OCI-LY3 (cell line): Measurements from ENCODE around the gene GDNF.

Source experiments
- H2AFZ ChIP-seq: fragments of 200-600, 300-600 bp; shearing (Covaris generic); 2 replicates; pipeline ENCODE4 v1.6.0; 2014; ENCODE audit warnings: antibody characterized with exemption, low read depth, low read length
- H3K27ac ChIP-seq: fragments of 200-600, 300-600 bp; sonication (generic); 2 replicates; pipeline ENCODE4 v1.5.1; 2014; ENCODE audit warnings: mild to moderate bottlenecking, low read length, moderate library complexity, mixed read lengths
- H3K27me3 ChIP-seq: fragments of 200-600, 300-600 bp; sonication (generic); 2 replicates; pipeline ENCODE4 v1.6.1; 2014; ENCODE audit warnings: low read depth, low read length, mixed read lengths
- H3K36me3 ChIP-seq: fragments of 200-600, 300-600 bp; sonication (generic); replicated peaks from 2 replicates; pipeline ENCODE3; 2014; ENCODE audit warnings: low read depth, low read length, mixed read lengths
- H3K4me1 ChIP-seq: fragments of 300-600, 200-600 bp; sonication (generic); 2 replicates; pipeline ENCODE4 v1.6.1; 2014; ENCODE audit warnings: low read length, mixed read lengths
- H3K4me2 ChIP-seq: fragments of 200-600, 300-600 bp; sonication (generic); 2 replicates; pipeline ENCODE4 v1.6.1; 2014; ENCODE audit warnings: low read length, mixed read lengths
- H3K4me3 ChIP-seq: fragments of 300-600, 200-600 bp; sonication (generic); 2 replicates; pipeline ENCODE4 v1.5.1; 2014; ENCODE audit warnings: antibody characterized with exemption, mild to moderate bottlenecking, low read length, moderate library complexity
- H3K79me2 ChIP-seq: fragments of 300-600, 200-600 bp; shearing (Covaris generic); 2 replicates; pipeline ENCODE4 v1.6.1; 2014; ENCODE audit warnings: mild to moderate bottlenecking, low read length, mixed read lengths
- H3K9ac ChIP-seq: fragments of 300-600, 200-600 bp; shearing (Covaris generic); 2 replicates; pipeline ENCODE4 v1.6.0; 2014; ENCODE audit warnings: mild to moderate bottlenecking, low read length, moderate library complexity
- H3K9me3 ChIP-seq: fragments of 200-600, 300-600 bp; shearing (Covaris generic); 2 replicates; pipeline ENCODE4 v1.6.1; 2014; ENCODE audit warnings: low read length, mixed read lengths; ENCODE audit not compliant: insufficient read depth
- H4K20me1 ChIP-seq: fragments of 200-600, 300-600 bp; sonication (generic); 2 replicates; pipeline ENCODE4 v1.6.1; 2016; ENCODE audit warnings: low read length, mixed read lengths; ENCODE audit not compliant: insufficient read depth
- EZH2phosphoT487 ChIP-seq: fragments of 200-600 bp; shearing (Covaris generic); IDR thresholded peaks from 2 replicates; pipeline ENCODE4 v1.6.1; 2018; ENCODE audit warnings: antibody characterized with exemption, mixed run types, low read depth
- TF ChIP-seq, protein P1 (sequence below): fragments of 200-600, 300-600 bp; sonication (generic); IDR thresholded peaks from 2 replicates; pipeline ENCODE4 v1.5.1; 2014; ENCODE audit warnings: antibody characterized with exemption, low read length, low read depth

Gene GDNF

DNA sequence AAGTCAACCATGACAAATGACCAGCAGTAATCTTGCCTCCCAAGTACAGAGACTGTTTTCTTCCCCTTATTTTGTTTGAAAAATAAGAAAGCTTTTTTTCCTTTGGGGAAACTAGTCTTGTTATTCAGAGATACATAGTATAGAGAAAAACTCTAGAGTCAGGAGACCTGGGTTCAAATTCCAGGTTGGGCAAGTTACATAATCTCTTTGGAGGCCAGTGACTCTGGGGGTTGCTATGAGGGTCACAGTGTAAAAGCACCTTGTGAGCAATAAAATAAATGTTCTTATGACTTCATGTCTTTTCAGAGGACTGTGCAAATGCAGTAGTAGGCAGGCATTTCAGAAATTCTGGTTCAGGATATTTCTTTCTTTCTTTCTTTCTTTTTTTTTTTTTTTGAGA is 71.5 kb downstream of the GDNF start:
- H3K27me3 ChIP-seq: no peaks in the 10 kb centered on the region

DNA sequence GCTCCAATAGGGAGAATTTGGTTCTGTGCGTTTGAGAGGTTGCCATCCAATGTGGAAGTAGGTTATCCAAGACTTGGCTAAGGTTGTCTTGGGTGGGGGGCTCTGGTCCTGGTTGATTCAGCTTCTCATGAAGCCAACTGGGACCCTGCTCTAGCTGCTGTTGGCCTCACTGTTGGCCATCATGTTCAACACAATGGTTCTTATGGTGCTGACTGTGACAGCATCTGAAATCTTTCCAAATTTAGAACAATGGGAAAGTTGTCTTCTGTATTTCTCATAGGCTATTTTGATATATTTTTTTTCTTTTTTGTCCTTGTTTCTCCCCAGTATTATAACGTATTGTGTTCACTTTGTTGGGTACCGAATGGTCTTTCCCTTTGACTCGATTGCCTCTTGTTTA is 71.9 kb downstream of the GDNF start:
- Histone ChIP-seq H3K4me3 (no peak overlapping the region), H3K4me1 (0 out of 2 replicates have a peak, but pooled peaks cover 3% of the 10 kb centered on the region), H3K36me3 (no peaks in the 10 kb centered on the region), H4K20me1 (no peaks in the 10 kb centered on the region), H2AFZ (no peak overlapping the region), H3K9me3 (no peaks in the 10 kb centered on the region), H3K27me3 (no peaks in the 10 kb centered on the region), H3K9ac (no peak overlapping the region), H3K4me2 (no peak overlapping the region), H3K27ac (no peak overlapping the region), H3K79me2 (no peaks in the 10 kb centered on the region)
- no peak for TF ChIP-seq EZH2phosphoT487
- TF ChIP-seq, protein P1, sequence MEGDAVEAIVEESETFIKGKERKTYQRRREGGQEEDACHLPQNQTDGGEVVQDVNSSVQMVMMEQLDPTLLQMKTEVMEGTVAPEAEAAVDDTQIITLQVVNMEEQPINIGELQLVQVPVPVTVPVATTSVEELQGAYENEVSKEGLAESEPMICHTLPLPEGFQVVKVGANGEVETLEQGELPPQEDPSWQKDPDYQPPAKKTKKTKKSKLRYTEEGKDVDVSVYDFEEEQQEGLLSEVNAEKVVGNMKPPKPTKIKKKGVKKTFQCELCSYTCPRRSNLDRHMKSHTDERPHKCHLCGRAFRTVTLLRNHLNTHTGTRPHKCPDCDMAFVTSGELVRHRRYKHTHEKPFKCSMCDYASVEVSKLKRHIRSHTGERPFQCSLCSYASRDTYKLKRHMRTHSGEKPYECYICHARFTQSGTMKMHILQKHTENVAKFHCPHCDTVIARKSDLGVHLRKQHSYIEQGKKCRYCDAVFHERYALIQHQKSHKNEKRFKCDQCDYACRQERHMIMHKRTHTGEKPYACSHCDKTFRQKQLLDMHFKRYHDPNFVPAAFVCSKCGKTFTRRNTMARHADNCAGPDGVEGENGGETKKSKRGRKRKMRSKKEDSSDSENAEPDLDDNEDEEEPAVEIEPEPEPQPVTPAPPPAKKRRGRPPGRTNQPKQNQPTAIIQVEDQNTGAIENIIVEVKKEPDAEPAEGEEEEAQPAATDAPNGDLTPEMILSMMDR: no peak

More for the DNA sequence above, 71.5 kb downstream of the GDNF start:
- H3K27ac ChIP-seq: no peak overlapping the region
- no peak for TF ChIP-seq EZH2phosphoT487
- TF ChIP-seq, protein P1: no peak
- no peak overlapping the region for H3K4me2 ChIP-seq
- no peak overlapping the region for H3K4me3 ChIP-seq
- 0 out of 2 replicates have a peak, but pooled peaks cover 3% of the 10 kb centered on the region for H3K4me1 ChIP-seq
- no peaks in the 10 kb centered on the region for H3K9me3 ChIP-seq
- H3K9ac ChIP-seq: no peak overlapping the region
- H4K20me1 ChIP-seq: no peaks in the 10 kb centered on the region
- H3K36me3 ChIP-seq: no peaks in the 10 kb centered on the region
- H2AFZ ChIP-seq: no peak overlapping the region
- no peaks in the 10 kb centered on the region for H3K79me2 ChIP-seq

DNA sequence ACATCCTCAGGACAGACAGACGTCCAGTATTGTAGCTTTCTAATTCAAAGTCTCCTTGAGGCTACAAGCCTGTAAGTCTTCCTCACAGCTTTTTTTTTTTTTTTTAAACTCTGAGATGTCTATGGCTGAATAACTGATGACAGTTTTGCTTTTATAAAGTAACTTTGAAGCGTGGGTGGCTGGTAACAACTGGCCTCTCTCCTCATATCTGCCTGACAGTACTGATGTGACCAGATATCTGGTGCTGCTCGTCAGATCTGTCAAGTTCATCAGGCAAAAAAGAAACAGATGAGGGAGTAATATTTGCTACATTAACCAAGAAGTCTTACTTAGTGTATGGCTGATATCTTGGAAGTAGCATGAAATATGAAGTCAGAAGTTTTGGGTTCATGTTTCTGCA is 72.6 kb downstream of the GDNF start:
- Histone ChIP-seq H3K79me2 (no peaks in the 10 kb centered on the region), H2AFZ (no peak overlapping the region), H3K9ac (no peak overlapping the region), H3K4me3 (no peak overlapping the region), H3K9me3 (no peaks in the 10 kb centered on the region), H3K36me3 (no peaks in the 10 kb centered on the region), H3K27me3 (no peaks in the 10 kb centered on the region), H3K27ac (no peak overlapping the region), H3K4me1 (peaks cover 3% of the 10 kb centered on the region; the same call in 1 of the 2 replicates), H3K4me2 (no peak overlapping the region), H4K20me1 (no peaks in the 10 kb centered on the region)
- TF ChIP-seq, protein P1: no peak
- TF ChIP-seq EZH2phosphoT487: no peak
